ENCODE measurements around the gene SIAH2.

DNA sequence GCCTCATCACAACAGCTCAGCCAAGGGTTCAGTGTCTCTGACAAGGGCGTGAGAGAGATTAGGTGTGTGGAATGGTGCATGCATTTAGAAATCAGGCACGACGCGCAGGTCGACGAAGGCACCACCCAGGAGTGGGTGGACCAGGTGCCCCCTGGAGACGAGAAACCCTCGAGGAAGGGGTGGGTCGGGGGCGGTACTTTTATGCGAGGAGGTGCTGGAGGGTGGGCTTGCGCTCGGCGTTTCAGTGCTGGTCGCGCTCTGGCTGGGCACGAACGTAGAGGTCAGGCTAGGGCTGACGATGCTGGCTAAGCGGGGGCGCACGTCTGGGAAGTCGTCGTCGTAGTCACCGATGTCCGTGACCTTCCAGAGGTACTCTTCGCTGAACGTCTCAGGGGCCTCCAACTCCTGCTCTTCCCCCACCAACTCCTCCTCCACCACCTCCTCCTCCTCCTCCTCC, 59.6 kb downstream of the SIAH2 start:
- TF ChIP-seq, protein P1, sequence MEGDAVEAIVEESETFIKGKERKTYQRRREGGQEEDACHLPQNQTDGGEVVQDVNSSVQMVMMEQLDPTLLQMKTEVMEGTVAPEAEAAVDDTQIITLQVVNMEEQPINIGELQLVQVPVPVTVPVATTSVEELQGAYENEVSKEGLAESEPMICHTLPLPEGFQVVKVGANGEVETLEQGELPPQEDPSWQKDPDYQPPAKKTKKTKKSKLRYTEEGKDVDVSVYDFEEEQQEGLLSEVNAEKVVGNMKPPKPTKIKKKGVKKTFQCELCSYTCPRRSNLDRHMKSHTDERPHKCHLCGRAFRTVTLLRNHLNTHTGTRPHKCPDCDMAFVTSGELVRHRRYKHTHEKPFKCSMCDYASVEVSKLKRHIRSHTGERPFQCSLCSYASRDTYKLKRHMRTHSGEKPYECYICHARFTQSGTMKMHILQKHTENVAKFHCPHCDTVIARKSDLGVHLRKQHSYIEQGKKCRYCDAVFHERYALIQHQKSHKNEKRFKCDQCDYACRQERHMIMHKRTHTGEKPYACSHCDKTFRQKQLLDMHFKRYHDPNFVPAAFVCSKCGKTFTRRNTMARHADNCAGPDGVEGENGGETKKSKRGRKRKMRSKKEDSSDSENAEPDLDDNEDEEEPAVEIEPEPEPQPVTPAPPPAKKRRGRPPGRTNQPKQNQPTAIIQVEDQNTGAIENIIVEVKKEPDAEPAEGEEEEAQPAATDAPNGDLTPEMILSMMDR (IDR thresholded peaks at IDR 0.05) = no peak
- TF ChIP-seq ZFX (IDR thresholded peaks at IDR 0.05; ENCODE audit: borderline replicate concordance) = no peak
